SU-DHL-6 (cell line): ENCODE data around the gene DIAPH2.

ENCODE experiments used
- H2AFZ ChIP-seq: fragments of 200-600 bp; sonication (generic); 2 replicates; pipeline ENCODE4 v1.6.1; 2014; ENCODE audit warnings: low read depth, mild to moderate bottlenecking, moderate library complexity, mixed read lengths, antibody characterized with exemption, low read length; ENCODE audit not compliant: severe bottlenecking
- H3F3A ChIP-seq: fragments of 200-600 bp; shearing (Covaris generic); 2 replicates; pipeline ENCODE4 v1.6.0; 2016; ENCODE audit warnings: antibody characterized with exemption, mild to moderate bottlenecking; ENCODE audit not compliant: insufficient read depth
- H3K27ac ChIP-seq: fragments of 200-600 bp; sonication (generic); 2 replicates; pipeline ENCODE4 v1.5.1; 2016; ENCODE audit warnings: low read depth, mild to moderate bottlenecking, low read length, moderate library complexity, mixed read lengths
- H3K27me3 ChIP-seq: fragments of 200-600 bp; sonication (generic), shearing (Covaris generic); 2 replicates; pipeline ENCODE4 v1.6.0; 2014; ENCODE audit warnings: mild to moderate bottlenecking, low read length
- H3K36me3 ChIP-seq: fragments of 200-600 bp; sonication (generic); 2 replicates; pipeline ENCODE4 v1.6.1; 2014; ENCODE audit warnings: mild to moderate bottlenecking, low read length, mixed read lengths
- H3K4me2 ChIP-seq: fragments of 300-600, 200-600 bp; shearing (Covaris generic), sonication (generic); 2 replicates; pipeline ENCODE4 v1.6.0; 2014; ENCODE audit warnings: low read length, low read depth, mild to moderate bottlenecking; ENCODE audit not compliant: poor library complexity, severe bottlenecking
- H3K4me3 ChIP-seq: fragments of 200-600 bp; sonication (generic); 2 replicates; pipeline ENCODE4 v1.5.1; 2014; ENCODE audit warnings: antibody characterized with exemption, low read length, mild to moderate bottlenecking, mixed read lengths; ENCODE audit not compliant: insufficient read depth, poor library complexity, severe bottlenecking
- H3K79me2 ChIP-seq: fragments of 200-600 bp; sonication (generic); 2 replicates; pipeline ENCODE4 v1.6.1; 2014; ENCODE audit warnings: mild to moderate bottlenecking, low read length, moderate library complexity; ENCODE audit not compliant: insufficient read depth
- H3K9ac ChIP-seq: fragments of 200-600 bp; sonication (generic); 2 replicates; pipeline ENCODE4 v1.7.0; 2014; ENCODE audit warnings: mild to moderate bottlenecking, low read length
- H3K9me2 ChIP-seq: fragments of 200-600 bp; sonication (generic); replicated peaks from 2 replicates; pipeline ENCODE4 v1.6.1; 2014; ENCODE audit warnings: low read length; ENCODE audit not compliant: insufficient read depth
- H3K9me3 ChIP-seq: fragments of 200-600 bp; sonication (generic); 2 replicates; pipeline ENCODE4 v1.6.1; 2014; ENCODE audit warnings: low read length, mixed read lengths; ENCODE audit not compliant: insufficient read depth
- H4K20me1 ChIP-seq: fragments of 200-600 bp; sonication (generic); 2 replicates; pipeline ENCODE4 v1.6.1; 2014; ENCODE audit warnings: low read depth, mild to moderate bottlenecking, antibody characterized with exemption, low read length, moderate library complexity, mixed read lengths
- CTCF ChIP-seq: fragments of 200-600 bp; sonication (generic); IDR thresholded peaks from one replicate; pipeline ENCODE4 v1.5.1; 2017; ENCODE audit warnings: antibody characterized with exemption, mild to moderate bottlenecking, low read length, moderate library complexity; ENCODE audit not compliant: insufficient read depth, poor library complexity, severe bottlenecking
- EZH2phosphoT487 ChIP-seq: fragments of 200-600 bp; sonication (generic), shearing (Covaris generic); conservative IDR thresholded peaks from 2 replicates; pipeline ENCODE4 v1.6.1; 2018; ENCODE audit warnings: mild to moderate bottlenecking, antibody characterized with exemption, low read length, moderate library complexity, mixed read lengths

DIAPH2 gene

GRCh38 chrX:97126020-97126419, 441.4 kb downstream of the DIAPH2 start:
- H3K79me2 ChIP-seq, result no peaks in the 10 kb centered on the region
- no peak overlapping the region for H3K4me3 ChIP-seq
- no peak overlapping the region for H3K9ac ChIP-seq
- H3K9me3 ChIP-seq, result no peaks in the 10 kb centered on the region
- H3K36me3 ChIP-seq, result no peaks in the 10 kb centered on the region
- no peaks in the 10 kb centered on the region for H3K27me3 ChIP-seq
- no peaks in the 10 kb centered on the region for H3F3A ChIP-seq
- TF ChIP-seq CTCF, result no peak
- no peak for TF ChIP-seq EZH2phosphoT487
- no peak overlapping the region for H2AFZ ChIP-seq
- no peak overlapping the region for H3K4me2 ChIP-seq
- no peaks in the 10 kb centered on the region for H4K20me1 ChIP-seq
- no peaks in the 10 kb centered on the region for H3K9me2 ChIP-seq
- H3K27ac ChIP-seq, result no peak overlapping the region

GRCh38 chrX:97132664-97133415, 448.2 kb downstream of the DIAPH2 start:
- TF ChIP-seq CTCF (no peak), EZH2phosphoT487 (no peak)
- no peaks in the 10 kb centered on the region for H3K9me2 ChIP-seq
- no peak overlapping the region for H3K27ac ChIP-seq
- H3K9ac ChIP-seq, result no peak overlapping the region
- no peaks in the 10 kb centered on the region for H4K20me1 ChIP-seq
- no peaks in the 10 kb centered on the region for H3F3A ChIP-seq
- H3K27me3 ChIP-seq, result no peaks in the 10 kb centered on the region
- H2AFZ ChIP-seq, result no peak overlapping the region
- H3K9me3 ChIP-seq, result no peaks in the 10 kb centered on the region
- no peaks in the 10 kb centered on the region for H3K79me2 ChIP-seq
- H3K36me3 ChIP-seq, result no peaks in the 10 kb centered on the region
- no peak overlapping the region for H3K4me3 ChIP-seq
- H3K4me2 ChIP-seq, result no peak overlapping the region

GRCh38 chrX:97145934-97146333, 461.3 kb downstream of the DIAPH2 start:
- Histone ChIP-seq H3K4me3 (no peak overlapping the region), H3K9me3 (no peaks in the 10 kb centered on the region), H2AFZ (no peak overlapping the region), H4K20me1 (no peaks in the 10 kb centered on the region), H3F3A (no peaks in the 10 kb centered on the region), H3K9me2 (no peaks in the 10 kb centered on the region), H3K36me3 (no peaks in the 10 kb centered on the region), H3K27ac (no peak overlapping the region), H3K9ac (no peak overlapping the region), H3K79me2 (no peaks in the 10 kb centered on the region), H3K27me3 (no peaks in the 10 kb centered on the region), H3K4me2 (no peak overlapping the region)
- no peak for TF ChIP-seq EZH2phosphoT487
- no peak for TF ChIP-seq CTCF
